ENCODE measurements around the gene LRRC10B.

LRRC10B gene

DNA sequence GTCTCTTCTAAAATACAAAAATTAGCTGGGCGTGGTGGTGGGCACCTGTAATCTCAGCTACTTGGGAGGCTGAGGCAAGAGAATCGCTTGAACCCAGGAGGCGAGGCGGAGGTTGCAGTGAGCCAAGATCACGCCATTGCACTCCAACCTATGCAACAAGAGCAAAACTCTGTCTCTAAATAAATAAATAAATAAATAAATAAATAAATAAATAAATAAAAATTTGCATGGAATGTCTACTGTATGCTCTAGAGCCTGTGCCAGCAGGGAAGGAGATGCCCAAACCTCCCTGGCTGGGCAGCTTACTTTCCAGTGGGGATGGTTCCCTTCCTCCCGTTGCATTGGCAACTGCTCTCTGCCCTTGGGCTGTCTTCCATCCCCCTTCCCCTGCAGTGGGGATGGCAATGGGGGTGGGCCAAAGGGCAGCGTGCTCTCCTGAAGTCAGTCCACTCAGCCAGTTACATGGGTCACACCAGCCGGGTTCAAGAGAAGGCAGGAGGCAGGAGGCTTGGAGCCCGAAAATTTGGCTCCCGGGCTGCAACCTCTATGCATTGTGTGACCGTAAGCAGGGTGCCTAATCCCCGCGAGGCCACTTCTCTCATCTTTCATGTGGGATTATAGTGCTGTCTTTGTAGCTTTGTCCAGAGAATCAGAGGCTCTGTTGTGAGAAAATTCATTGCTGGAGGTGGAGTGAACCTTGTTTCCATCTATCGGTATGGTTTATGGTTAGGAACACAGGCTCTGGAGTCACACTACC lies 1.4 kb upstream of the LRRC10B start:
- TF ChIP-seq GABPA (IDR thresholded peaks at IDR 0.05; ENCODE audit: low read depth) (no peak), SPI1 (IDR thresholded peaks at IDR 0.05; ENCODE audit: borderline replicate concordance, low read depth) (no peak), POLR2AphosphoS5 (IDR thresholded peaks at IDR 0.05; ENCODE audit: low read depth) (no peak)
- TF ChIP-seq, protein P1, sequence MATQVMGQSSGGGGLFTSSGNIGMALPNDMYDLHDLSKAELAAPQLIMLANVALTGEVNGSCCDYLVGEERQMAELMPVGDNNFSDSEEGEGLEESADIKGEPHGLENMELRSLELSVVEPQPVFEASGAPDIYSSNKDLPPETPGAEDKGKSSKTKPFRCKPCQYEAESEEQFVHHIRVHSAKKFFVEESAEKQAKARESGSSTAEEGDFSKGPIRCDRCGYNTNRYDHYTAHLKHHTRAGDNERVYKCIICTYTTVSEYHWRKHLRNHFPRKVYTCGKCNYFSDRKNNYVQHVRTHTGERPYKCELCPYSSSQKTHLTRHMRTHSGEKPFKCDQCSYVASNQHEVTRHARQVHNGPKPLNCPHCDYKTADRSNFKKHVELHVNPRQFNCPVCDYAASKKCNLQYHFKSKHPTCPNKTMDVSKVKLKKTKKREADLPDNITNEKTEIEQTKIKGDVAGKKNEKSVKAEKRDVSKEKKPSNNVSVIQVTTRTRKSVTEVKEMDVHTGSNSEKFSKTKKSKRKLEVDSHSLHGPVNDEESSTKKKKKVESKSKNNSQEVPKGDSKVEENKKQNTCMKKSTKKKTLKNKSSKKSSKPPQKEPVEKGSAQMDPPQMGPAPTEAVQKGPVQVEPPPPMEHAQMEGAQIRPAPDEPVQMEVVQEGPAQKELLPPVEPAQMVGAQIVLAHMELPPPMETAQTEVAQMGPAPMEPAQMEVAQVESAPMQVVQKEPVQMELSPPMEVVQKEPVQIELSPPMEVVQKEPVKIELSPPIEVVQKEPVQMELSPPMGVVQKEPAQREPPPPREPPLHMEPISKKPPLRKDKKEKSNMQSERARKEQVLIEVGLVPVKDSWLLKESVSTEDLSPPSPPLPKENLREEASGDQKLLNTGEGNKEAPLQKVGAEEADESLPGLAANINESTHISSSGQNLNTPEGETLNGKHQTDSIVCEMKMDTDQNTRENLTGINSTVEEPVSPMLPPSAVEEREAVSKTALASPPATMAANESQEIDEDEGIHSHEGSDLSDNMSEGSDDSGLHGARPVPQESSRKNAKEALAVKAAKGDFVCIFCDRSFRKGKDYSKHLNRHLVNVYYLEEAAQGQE (IDR thresholded peaks at IDR 0.05; ENCODE audit: insufficient replicate concordance, low read depth) = no peak
- TF ChIP-seq, protein P2, sequence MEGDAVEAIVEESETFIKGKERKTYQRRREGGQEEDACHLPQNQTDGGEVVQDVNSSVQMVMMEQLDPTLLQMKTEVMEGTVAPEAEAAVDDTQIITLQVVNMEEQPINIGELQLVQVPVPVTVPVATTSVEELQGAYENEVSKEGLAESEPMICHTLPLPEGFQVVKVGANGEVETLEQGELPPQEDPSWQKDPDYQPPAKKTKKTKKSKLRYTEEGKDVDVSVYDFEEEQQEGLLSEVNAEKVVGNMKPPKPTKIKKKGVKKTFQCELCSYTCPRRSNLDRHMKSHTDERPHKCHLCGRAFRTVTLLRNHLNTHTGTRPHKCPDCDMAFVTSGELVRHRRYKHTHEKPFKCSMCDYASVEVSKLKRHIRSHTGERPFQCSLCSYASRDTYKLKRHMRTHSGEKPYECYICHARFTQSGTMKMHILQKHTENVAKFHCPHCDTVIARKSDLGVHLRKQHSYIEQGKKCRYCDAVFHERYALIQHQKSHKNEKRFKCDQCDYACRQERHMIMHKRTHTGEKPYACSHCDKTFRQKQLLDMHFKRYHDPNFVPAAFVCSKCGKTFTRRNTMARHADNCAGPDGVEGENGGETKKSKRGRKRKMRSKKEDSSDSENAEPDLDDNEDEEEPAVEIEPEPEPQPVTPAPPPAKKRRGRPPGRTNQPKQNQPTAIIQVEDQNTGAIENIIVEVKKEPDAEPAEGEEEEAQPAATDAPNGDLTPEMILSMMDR (IDR thresholded peaks at IDR 0.05; ENCODE audit: insufficient read depth, low read length) = no peak
- peaks cover 31% of the 10 kb centered on the region for H3K27me3 ChIP-seq (ENCODE audit: insufficient read depth, poor library complexity, severe bottlenecking)
- DNase-seq (ENCODE audit: low read depth in 1 of 2, low spot score in 1 of 2) = no peak
- H3K4me3 ChIP-seq (replicated peaks; ENCODE audit: insufficient read depth, low read length) = no peak overlapping the region
- no peak overlapping the region for H3K27ac ChIP-seq (replicated peaks)

DNA sequence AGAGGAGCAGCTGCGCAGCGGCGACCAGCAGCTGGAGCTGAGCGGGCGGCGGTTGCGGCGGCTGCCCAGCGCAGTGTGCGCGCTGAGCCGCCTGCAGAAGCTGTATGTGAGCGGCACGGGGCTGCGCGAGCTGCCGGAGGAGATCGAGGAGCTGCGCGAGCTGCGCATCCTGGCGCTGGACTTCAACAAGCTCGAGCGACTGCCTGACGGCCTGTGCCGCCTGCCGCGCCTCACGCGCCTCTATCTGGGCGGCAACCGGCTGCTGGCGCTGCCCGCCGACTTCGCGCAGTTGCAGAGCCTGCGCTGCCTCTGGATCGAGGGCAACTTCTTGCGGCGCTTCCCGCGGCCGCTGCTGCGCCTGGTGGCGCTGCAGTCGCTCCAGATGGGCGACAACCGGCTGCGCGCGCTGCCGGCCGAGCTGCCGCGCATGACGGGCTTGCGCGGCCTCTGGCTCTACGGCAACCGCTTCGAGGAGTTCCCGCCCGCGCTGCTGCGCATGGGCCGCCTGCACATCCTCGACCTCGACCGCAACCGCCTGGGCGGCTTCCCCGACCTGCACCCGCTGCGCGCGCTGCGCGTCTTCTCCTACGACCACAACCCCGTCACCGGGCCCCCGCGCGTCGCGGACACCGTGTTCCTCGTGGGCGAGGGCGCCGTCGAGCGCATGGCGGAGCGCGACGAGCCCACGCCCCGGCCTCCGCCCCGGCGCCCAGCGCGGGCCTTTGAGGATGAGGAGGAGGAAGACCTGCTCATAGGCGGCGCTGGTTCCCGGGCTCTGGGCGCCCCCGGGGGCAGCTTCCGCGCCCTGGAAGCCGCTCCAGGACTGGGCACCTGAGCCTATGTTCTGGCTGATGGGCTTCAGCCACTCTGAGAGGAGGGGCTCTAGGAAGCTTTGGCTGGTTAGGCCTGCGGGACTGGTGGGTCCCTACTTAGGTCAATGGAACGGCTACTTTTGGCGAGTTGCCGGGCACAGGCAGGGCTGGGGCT lies 787 bp downstream of the LRRC10B start:
- peaks cover 31% of the 10 kb centered on the region for H3K27me3 ChIP-seq (ENCODE audit: insufficient read depth, poor library complexity, severe bottlenecking)
- H3K4me3 ChIP-seq (replicated peaks; ENCODE audit: insufficient read depth, low read length) = no peak overlapping the region
- no peak overlapping the region for H3K27ac ChIP-seq (replicated peaks)
- peak; percentile 76 to 82 for DNase-seq (ENCODE audit: low read depth in 1 of 2, low spot score in 1 of 2)
- TF ChIP-seq, protein P1 (IDR thresholded peaks at IDR 0.05; ENCODE audit: insufficient replicate concordance, low read depth) = no peak
- TF ChIP-seq, protein P2 (IDR thresholded peaks at IDR 0.05; ENCODE audit: insufficient read depth, low read length) = peak; percentile 65

DNA sequence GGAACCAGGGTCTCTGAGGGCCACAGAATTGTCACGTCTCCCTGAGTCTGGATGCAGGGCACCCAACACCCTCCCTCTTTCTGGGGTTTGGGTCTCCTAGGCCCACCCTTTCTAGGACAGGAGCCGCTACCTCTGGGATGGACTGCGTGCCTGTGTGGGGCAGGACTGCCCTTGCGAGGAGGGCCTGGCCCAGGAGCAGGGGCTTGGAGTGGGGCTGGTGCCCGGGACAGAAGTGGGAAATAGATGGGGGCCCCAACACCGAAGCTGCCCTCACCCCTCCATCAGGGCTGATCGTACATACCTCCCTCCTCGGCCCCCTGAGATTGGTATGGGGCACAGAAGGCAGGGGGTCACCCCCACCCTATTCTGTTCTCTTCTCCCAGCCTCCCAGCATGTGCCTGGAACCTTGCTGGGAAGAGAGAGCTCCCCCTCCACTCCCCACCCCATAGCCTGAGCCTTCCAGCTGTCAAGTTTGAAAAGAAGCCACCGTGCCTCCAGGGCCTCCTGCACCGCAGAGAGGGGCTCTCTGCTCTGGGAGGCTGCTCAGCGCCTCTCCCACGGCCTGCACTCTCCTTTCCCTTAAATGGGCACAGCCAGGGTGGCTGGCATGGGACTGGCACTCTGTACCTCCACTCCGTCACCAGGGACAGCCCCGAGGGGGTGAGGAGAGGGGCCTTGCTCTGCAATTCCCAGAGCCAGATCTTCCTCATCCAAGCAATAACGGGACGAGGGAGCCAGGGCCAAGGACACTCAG lies 1.8 kb downstream of the LRRC10B start:
- Histone ChIP-seq H3K27me3 (ENCODE audit: insufficient read depth, poor library complexity, severe bottlenecking) (peaks cover 31% of the 10 kb centered on the region), H3K27ac (replicated peaks) (no peak overlapping the region), H3K4me3 (replicated peaks; ENCODE audit: insufficient read depth, low read length) (no peak overlapping the region)
- TF ChIP-seq, protein P1 (IDR thresholded peaks at IDR 0.05; ENCODE audit: insufficient replicate concordance, low read depth) = no peak
- TF ChIP-seq POLR2AphosphoS5 (IDR thresholded peaks at IDR 0.05; ENCODE audit: low read depth) (no peak), GABPA (IDR thresholded peaks at IDR 0.05; ENCODE audit: low read depth) (no peak), SPI1 (IDR thresholded peaks at IDR 0.05; ENCODE audit: borderline replicate concordance, low read depth) (no peak)
- TF ChIP-seq, protein P2 (IDR thresholded peaks at IDR 0.05; ENCODE audit: insufficient read depth, low read length) = no peak
- DNase-seq (ENCODE audit: low read depth in 1 of 2, low spot score in 1 of 2) = no peak
